Activated CD4-positive, CD25-positive, alpha-beta regulatory T cell treated with anti-CD3 and anti-CD28 coated beads, Interleukin-2, amount 50 U/mL, for 24 hours (primary cell): Measurements from ENCODE around the gene COL23A1.
"Not testable (repeated sequence)": the region's sequence is repeated elsewhere in the genome, so short reads cannot be mapped to it uniquely, and the experiment has no call there.

Experiments
- ATAC-seq, 2 donors: fragments of 150-1000 bp; cut with Tn5 transposase; one replicate each; pipeline ENCODE4 v1.10.0; 2021; ENCODE audit warnings: mild to moderate bottlenecking in 1 of 2, moderate library complexity in 1 of 2

Gene COL23A1

GRCh38 chr5:178234121-178234749 is 356.0 kb downstream of the COL23A1 start:
- ATAC-seq, result no peak

GRCh38 chr5:178232920-178233429 is 357.2 kb downstream of the COL23A1 start:
- ATAC-seq, result no peak

GRCh38 chr5:178232124-178232919 is 357.9 kb downstream of the COL23A1 start, which contains the start of gene PHYKPL:
Gene PHYKPL, minus strand, starts transcription at chr5:178232802. Its CDS starts 252 bp downstream, at chr5:178232550.
- ATAC-seq, result peak; percentile 75 to 76

- peak in 1 of 2 donors; percentile 1 for ATAC-seq
Measured at GRCh38 chr5:178231539-178232123, 358.6 kb downstream of the COL23A1 start.

- no peak for ATAC-seq
Measured at GRCh38 chr5:178230879-178231538, 359.2 kb downstream of the COL23A1 start.

GRCh38 chr5:178229861-178230260 is 360.3 kb downstream of the COL23A1 start:
- ATAC-seq, result no peak

GRCh38 chr5:178229111-178229510 is 361.1 kb downstream of the COL23A1 start:
- not testable (repeated sequence) for ATAC-seq

GRCh38 chr5:178228609-178229008 is 361.6 kb downstream of the COL23A1 start:
- ATAC-seq, result no peak

- ATAC-seq, result no peak
Measured at GRCh38 chr5:178227929-178228328, 362.3 kb downstream of the COL23A1 start.

- no peak for ATAC-seq
Measured at GRCh38 chr5:178227138-178227659, 363.0 kb downstream of the COL23A1 start.

GRCh38 chr5:178225174-178225573 is 365.0 kb downstream of the COL23A1 start:
- ATAC-seq, result no peak

GRCh38 chr5:178224403-178224802 is 365.8 kb downstream of the COL23A1 start:
- no peak for ATAC-seq

- ATAC-seq, result no peak
Measured at GRCh38 chr5:178223828-178224335, 366.3 kb downstream of the COL23A1 start.

- no peak for ATAC-seq
Measured at GRCh38 chr5:178223196-178223773, 366.9 kb downstream of the COL23A1 start.

- no peak for ATAC-seq
Measured at GRCh38 chr5:178222292-178222691, 367.9 kb downstream of the COL23A1 start.

GRCh38 chr5:178221853-178222252 is 368.3 kb downstream of the COL23A1 start:
- no peak for ATAC-seq

GRCh38 chr5:178221282-178221681 is 368.9 kb downstream of the COL23A1 start:
- ATAC-seq, result peak; percentile 6 to 27

GRCh38 chr5:178218827-178219226 is 371.4 kb downstream of the COL23A1 start:
- no peak for ATAC-seq

GRCh38 chr5:178218237-178218776 is 371.9 kb downstream of the COL23A1 start:
- no peak for ATAC-seq

GRCh38 chr5:178216779-178217178 is 373.4 kb downstream of the COL23A1 start:
- ATAC-seq, result no peak

GRCh38 chr5:178216088-178216534 is 374.1 kb downstream of the COL23A1 start:
- no peak for ATAC-seq
